Stimulated activated CD4-positive, alpha-beta T cell treated with anti-CD3 and anti-CD28 coated beads, Interleukin-4, amount 100 ng/mL, for 1 hour (primary cell): ENCODE measurements around the gene LIMK2.
"Not testable (repeated sequence)": the region's sequence is repeated elsewhere in the genome, so short reads cannot be mapped to it uniquely, and the experiment has no call there.

Source experiments
- DNase-seq: peaks from one replicate; pipeline ENCODE4 v3.0.0-alpha.2; 2020

The LIMK2 gene

DNA sequence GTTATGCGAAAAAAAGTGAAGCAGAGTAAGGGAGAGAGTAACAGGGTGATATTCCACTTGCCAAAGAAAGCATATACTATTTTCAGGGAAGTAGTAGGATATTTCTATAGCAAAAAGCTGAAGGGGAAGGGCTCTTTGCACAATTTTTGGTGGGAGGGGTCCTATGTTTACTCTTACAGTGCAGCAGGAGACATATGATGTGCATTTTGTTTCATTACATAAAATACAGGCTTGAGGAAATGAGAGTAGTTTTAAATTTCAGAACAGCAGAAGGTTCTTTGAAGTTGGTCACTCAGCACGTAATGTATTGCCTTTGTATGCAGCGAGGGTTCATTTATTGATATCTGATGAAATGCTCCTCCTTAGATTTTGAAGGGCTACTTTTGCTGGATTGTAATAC, 83.3 kb downstream of the LIMK2 start:
- no peak for DNase-seq

DNA sequence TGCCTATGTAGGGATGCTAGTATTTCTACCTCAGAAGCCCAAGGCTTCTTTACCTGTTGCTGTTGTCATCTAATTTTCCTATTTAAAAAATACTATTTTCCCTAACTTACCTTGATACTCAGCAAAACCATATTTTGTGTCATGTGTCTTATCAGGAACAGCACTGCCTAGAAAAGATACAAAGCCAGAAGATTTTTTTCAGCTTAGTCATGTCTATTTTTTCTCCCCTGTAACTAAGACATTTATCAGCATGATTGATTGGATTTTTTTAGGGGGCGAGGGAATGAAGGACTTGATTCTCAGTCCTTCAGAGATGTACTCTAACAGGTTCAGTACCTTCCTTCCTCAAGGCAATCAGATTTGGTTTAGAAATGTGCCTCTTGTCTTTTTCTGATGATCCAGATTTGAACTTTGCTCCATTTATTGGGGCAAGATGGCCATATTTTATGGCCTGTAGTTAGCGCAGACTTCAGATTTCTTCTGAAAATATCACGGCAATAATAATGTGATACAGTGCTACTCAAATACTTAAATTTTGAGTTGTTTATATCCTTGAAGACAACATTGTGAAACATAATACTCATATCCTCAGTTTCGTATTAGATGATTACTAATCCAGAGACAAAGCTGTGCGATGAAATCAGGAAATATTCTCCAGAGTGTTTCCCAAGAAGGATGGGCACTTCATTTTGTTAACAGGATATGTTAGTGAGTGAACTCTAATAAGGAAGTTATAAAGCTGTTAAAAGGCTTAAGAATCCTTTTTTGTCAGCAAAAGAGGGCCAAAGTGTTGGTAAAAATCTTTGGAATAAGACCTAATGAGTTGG, 83.9 kb downstream of the LIMK2 start:
- no peak for DNase-seq

DNA sequence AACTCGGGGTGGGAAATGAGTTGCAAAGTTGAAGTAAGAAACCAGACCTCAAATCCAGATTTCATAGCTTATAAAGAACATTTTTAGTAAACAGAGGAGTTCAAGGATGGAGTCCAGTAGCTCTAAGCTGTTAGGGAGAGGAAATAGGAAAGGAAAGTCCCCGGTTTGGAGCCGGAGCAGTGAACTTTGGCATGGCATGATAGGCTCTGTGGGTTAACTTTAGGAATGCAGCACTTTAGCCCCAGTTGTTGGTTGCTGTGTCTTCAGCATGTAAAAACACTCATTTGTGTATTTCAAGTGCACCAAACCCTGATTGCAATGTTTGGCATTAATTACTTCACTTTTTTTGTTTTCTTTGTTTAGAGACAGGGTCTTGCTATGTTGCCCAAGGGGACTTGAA, 88.8 kb downstream of the LIMK2 start:
- DNase-seq = no peak

- no peak for DNase-seq
Observed at GRCh38 chr22:31302006-31302405, 89.9 kb downstream of the LIMK2 start.

DNA sequence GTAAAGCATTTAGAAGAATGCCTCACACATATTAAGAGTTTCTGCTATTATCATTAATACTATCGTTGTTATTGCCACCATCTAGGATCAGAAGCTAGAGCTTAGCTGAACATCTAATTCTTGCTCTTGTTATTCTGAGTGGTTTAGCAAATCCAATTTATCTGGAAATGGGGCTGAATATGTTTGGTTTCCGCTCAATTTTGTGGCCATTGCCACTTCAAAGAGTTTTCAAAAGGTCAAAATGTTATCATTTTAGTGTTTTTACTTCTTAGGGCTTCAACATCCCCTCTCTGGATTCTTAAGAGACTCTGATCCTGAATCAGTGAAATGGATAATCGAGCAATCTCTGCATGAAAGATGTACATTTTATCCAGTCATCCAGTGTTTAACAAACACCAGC, 90.4 kb downstream of the LIMK2 start:
- DNase-seq = no peak

DNA sequence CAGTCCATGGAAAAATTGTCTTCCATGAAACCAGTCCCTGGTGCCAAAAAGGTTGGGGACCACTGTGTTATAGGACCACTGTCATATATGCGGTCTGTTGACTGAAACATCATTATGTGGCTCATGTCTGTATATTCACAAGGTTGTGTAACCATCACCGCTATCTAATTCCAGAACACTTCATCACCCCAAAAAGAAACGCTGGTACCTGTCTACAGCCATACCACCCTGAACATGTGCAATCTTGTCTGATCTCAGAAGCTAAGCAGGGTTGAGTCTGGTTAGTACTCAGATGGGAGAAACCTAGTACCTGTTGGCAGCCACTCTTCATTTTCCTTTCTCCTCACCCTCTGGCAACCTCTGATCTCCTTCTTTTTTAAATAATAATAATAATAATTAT, 93.1 kb downstream of the LIMK2 start:
- no peak for DNase-seq

GRCh38 chr22:31308181-31308580, 96.1 kb downstream of the LIMK2 start:
- DNase-seq = no peak

DNA sequence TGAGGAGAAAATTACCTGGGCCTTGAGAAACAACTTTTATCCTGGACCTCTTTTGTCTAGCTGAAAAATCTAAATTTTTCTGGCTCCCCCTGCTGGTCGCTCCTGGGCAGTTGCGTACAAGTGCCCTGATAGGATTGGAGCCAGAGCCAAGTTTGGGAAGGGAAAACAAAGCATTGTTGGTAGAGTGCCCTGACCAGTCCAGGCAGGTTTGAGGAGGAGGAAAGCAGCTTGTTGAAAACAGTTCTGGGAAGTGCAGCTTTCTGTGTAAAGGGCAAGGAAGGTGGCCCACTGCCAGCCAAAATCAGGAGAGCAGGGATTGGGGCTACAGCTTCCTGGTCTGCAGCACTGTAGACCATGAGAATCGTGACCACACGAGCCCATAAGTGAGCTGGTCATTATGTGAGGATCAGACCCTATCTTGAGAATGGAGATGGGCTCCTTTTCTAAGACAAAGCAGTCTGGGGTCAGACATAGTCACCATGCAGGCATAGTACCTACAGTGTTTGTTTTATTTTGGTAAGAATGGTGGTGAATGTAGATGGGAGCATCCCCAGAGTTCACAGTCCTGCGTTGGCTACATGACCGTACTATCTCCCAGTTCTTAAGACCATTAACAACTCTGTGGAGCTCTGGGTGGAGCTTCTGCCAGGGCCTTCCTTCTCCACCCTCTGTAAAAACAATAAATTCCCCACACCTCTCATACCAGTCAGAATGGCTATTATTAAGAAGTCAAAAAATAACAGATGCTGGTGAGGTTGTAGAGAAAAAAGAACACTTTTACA, 101.5 kb downstream of the LIMK2 start:
- DNase-seq = peak; percentile 65

- not testable (repeated sequence) for DNase-seq
Observed at GRCh38 chr22:31314220-31314619, 102.1 kb downstream of the LIMK2 start.

DNA sequence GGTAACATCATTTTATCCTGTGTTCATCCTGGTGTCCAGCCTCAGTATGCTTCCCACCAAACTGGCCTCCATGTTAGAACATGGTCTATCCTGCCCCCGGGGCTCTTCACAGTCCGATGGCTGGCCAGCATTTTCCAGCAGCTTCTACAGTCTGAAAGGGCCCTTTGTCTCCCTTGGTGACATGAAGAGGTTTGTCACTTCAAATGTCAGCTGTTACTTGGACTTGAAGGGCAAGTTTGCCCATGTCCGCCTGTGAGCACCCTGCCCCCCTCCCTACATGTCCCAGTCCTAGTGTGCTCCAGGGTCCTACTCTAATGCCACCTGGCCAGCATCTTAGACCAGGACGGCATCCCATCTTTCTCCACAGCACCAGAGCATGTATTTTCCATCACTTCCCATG, 109.3 kb downstream of the LIMK2 start:
- no peak for DNase-seq

DNA sequence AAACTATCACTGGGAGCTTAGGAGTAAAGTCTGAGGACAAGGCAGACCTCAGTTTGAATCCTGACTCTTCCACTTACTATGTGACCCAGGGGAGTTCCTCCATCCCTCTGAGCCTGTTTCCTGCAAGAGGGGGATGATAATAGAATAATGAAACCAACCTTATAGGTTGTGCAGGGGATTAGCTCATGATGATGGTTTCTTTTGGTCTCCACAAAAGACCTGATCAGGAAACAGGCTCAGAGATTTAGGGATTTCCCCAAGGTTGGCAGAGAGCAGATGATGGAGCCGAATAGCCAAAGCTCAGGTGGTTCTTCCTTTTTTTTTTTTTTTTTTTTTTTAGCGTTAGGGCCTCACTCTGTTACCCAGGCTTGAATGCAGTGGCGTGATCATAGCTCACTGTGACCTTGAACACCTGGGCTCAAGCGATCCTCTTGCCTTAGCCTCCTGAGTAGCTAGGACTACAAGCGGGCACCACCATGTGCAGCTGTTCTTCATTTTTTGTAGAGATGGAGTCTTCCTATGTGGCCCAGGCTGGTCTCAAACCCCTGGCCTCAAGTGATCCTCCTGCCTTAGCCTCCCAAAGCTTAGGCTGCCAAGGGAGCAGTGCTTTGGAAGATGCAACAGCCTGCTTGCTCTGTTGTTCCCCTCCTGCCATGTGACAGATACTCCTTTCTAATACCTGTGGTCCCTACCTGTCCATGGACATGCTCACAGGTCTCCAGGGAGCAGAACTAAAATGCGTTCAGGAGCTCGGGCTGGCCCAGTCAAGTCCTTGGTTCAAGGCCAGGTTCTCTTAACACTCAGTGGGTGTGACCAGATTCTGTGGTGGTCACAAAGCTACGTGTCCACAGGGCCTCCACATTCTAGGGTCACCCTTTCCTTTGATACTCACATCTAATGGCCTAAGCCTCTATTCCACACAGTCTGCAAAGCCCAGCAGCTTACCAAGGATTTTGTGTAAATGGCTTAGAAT, 111.8 kb downstream of the LIMK2 start:
- no peak for DNase-seq

DNA sequence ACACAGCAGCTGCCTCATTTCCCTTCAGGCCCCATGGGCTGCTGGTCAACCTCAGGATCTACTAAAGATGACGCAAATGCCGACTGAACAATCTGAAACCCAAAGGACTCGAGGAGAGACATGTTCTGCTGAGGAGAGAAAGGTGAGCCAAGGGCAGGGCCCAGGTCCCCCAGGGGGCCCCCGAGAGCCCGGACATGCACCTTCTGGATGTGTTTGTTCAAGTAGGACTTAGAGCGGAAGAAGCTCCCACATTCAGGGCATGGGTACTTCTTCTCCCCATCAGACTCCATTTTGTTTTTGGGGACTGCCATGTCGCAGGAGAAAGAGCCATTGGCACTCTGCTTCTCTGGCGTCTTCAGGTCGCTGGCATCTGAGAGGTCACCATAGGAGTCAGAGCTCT, 114.8 kb downstream of the LIMK2 start:
- DNase-seq = no peak

- no peak for DNase-seq
Observed at GRCh38 chr22:31327806-31328543, 115.9 kb downstream of the LIMK2 start.

DNA sequence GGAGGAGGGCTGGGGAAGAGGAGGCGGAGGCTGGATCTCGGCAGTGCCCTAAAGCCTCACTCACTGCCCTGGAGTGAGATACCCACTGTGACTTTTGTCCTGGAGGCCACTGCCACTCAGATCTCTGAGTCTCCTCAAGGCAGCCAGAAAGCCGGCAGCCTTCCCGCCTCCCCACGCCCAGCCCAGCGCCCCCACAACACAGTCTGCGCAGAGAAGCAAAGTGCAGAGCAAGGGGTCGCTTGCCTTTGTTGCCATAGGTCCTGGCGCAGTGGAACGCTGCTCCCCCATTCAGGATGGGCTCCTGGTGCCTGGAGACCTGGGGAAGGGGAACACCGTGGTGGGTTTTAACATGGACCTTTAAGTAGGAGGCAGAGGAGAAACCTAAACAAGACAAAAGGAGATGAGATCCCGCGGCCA, 116.5 kb downstream of the LIMK2 start:
- DNase-seq = no peak

GRCh38 chr22:31329029-31329428, 116.9 kb downstream of the LIMK2 start:
- DNase-seq = no peak
